ENCODE measurements around the gene NCK1.

NCK1 gene

GRCh38 chr3:136903899-136904298 lies 41.9 kb downstream of the NCK1 start:
- DNase-seq (ENCODE audit: low spot score): no peak

GRCh38 chr3:136904746-136905145 lies 42.7 kb downstream of the NCK1 start:
- no peak for TF ChIP-seq CTCF (IDR thresholded peaks at IDR 0.05; ENCODE audit: extremely low read depth, missing control alignments)

More at GRCh38 chr3:136903899-136904298, 41.9 kb downstream of the NCK1 start:
- TF ChIP-seq CTCF (IDR thresholded peaks at IDR 0.05; ENCODE audit: extremely low read depth, missing control alignments): no peak

GRCh38 chr3:136905549-136905948 lies 43.5 kb downstream of the NCK1 start:
- no peak for TF ChIP-seq CTCF (IDR thresholded peaks at IDR 0.05; ENCODE audit: extremely low read depth, missing control alignments)
- DNase-seq (ENCODE audit: low spot score): no peak

More at GRCh38 chr3:136904746-136905145, 42.7 kb downstream of the NCK1 start:
- DNase-seq (ENCODE audit: low spot score): no peak

GRCh38 chr3:136906725-136907124 lies 44.7 kb downstream of the NCK1 start:
- no peak for DNase-seq (ENCODE audit: low spot score)
- TF ChIP-seq CTCF (IDR thresholded peaks at IDR 0.05; ENCODE audit: extremely low read depth, missing control alignments): no peak

GRCh38 chr3:136908297-136908696 lies 46.3 kb downstream of the NCK1 start:
- no peak for DNase-seq (ENCODE audit: low spot score)
- no peak for TF ChIP-seq CTCF (IDR thresholded peaks at IDR 0.05; ENCODE audit: extremely low read depth, missing control alignments)

GRCh38 chr3:136909187-136909586 lies 47.2 kb downstream of the NCK1 start:
- TF ChIP-seq CTCF (IDR thresholded peaks at IDR 0.05; ENCODE audit: extremely low read depth, missing control alignments): no peak
- DNase-seq (ENCODE audit: low spot score): no peak

- DNase-seq (ENCODE audit: low spot score): no peak
- TF ChIP-seq CTCF (IDR thresholded peaks at IDR 0.05; ENCODE audit: extremely low read depth, missing control alignments): no peak
Observed at GRCh38 chr3:136910697-136911096, 48.7 kb downstream of the NCK1 start.

All from GM20000 (cell line).